ENCODE results near the gene ZNF609. TPM values are rescaled to one million over a fixed set of nuclear protein-coding genes. Genes with fewer than 3 reads are reported as not detected.

Gene ZNF609
- polyA plus RNA-seq, 1 donor from 2014 or later: 11.8 TPM

DNA sequence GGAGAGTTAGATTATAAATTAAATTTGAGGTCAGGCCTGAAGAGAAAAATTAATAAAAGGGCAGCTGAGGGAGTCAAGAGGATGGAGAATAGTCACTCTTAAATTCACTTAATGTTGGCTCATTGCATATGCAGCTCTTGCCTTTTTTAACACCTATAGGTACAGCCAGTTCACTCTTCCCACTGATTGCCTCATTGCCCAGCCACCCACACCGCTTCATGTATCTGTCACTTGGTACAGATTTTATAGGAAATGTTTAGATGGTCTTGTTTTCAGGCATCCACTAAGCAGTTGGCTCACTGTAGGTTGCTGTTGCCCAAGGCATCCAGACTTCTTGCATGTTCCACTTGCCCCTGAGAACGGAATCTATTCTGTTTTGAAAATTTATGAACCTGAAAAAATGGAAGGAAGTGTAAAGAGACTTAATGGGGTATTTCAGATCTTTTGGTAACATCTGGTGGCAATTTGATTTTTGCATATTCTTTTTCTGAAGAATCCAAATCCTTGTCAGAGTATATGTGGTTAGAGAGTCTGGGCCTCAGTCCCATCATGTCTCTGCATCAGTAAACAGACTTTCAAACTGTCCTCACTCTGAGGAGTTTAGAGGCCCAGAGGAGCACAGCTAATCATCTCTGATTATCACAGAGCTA lies 163.1 kb downstream of the ZNF609 start:
- no peaks in the 10 kb centered on the region for H3K36me3 ChIP-seq (ENCODE audit: insufficient read depth, low read length)

GRCh38 chr15:64624242-64624641 lies 163.9 kb downstream of the ZNF609 start:
- Histone ChIP-seq H3K36me3 (ENCODE audit: insufficient read depth, low read length) (peaks cover 4% of the 10 kb centered on the region), H2AFZ (ENCODE audit: low read depth, low read length) (no peak overlapping the region), H3F3A (ENCODE audit: insufficient read depth, low read length, poor library complexity, severe bottlenecking) (no peaks in the 10 kb centered on the region), H3K9me2 (ENCODE audit: insufficient read depth, low read length) (no peaks in the 10 kb centered on the region), H3K4me2 (ENCODE audit: low read length) (no peak overlapping the region), H4K20me1 (ENCODE audit: insufficient read depth) (no peaks in the 10 kb centered on the region), H3K27ac (ENCODE audit: low read length) (no peak overlapping the region), H3K27me3 (ENCODE audit: insufficient read depth, low read depth, low read length) (no peaks in the 10 kb centered on the region), H3K4me3 (ENCODE audit: low read length) (no peak overlapping the region), H3K79me2 (replicated peaks; ENCODE audit: insufficient read depth, low read length) (peaks cover 20% of the 10 kb centered on the region), H3K9ac (ENCODE audit: low read length) (no peak overlapping the region), H3K9me3 (ENCODE audit: low read length) (no peaks in the 10 kb centered on the region)
- TF ChIP-seq EZH2 (IDR thresholded peaks at IDR 0.05; ENCODE audit: borderline replicate concordance, insufficient read depth, low read length, poor library complexity, severe bottlenecking) (no peak), CTCF (IDR thresholded peaks at IDR 0.05; ENCODE audit: poor library complexity, severe bottlenecking) (no peak), MXI1 (conservative IDR thresholded peaks at IDR 0.05; ENCODE audit: poor library complexity, severe bottlenecking) (no peak)

More for the DNA sequence above, 163.1 kb downstream of the ZNF609 start:
- Histone ChIP-seq H3K27me3 (ENCODE audit: insufficient read depth, low read depth, low read length) (no peaks in the 10 kb centered on the region), H4K20me1 (ENCODE audit: insufficient read depth) (no peaks in the 10 kb centered on the region), H3K9ac (ENCODE audit: low read length) (no peak overlapping the region), H2AFZ (ENCODE audit: low read depth, low read length) (no peak overlapping the region), H3F3A (ENCODE audit: insufficient read depth, low read length, poor library complexity, severe bottlenecking) (no peaks in the 10 kb centered on the region), H3K9me2 (ENCODE audit: insufficient read depth, low read length) (no peaks in the 10 kb centered on the region), H3K4me2 (ENCODE audit: low read length) (no peak overlapping the region), H3K79me2 (replicated peaks; ENCODE audit: insufficient read depth, low read length) (peaks cover 17% of the 10 kb centered on the region), H3K9me3 (ENCODE audit: low read length) (no peaks in the 10 kb centered on the region), H3K27ac (ENCODE audit: low read length) (no peak overlapping the region), H3K4me3 (ENCODE audit: low read length) (no peak overlapping the region)
- TF ChIP-seq MXI1 (conservative IDR thresholded peaks at IDR 0.05; ENCODE audit: poor library complexity, severe bottlenecking) (no peak), TAF1 (IDR thresholded peaks at IDR 0.05; ENCODE audit: low read depth) (no peak), SMC3 (conservative IDR thresholded peaks at IDR 0.05; ENCODE audit: poor library complexity) (no peak), EZH2 (IDR thresholded peaks at IDR 0.05; ENCODE audit: borderline replicate concordance, insufficient read depth, low read length, poor library complexity, severe bottlenecking) (no peak), CTCF (IDR thresholded peaks at IDR 0.05; ENCODE audit: poor library complexity, severe bottlenecking) (no peak), RAD21 (conservative IDR thresholded peaks at IDR 0.05) (no peak), EP300 (conservative IDR thresholded peaks at IDR 0.05; ENCODE audit: poor library complexity, severe bottlenecking) (no peak), POLR2AphosphoS5 (IDR thresholded peaks at IDR 0.05) (no peak)
- TF ChIP-seq, protein P1, sequence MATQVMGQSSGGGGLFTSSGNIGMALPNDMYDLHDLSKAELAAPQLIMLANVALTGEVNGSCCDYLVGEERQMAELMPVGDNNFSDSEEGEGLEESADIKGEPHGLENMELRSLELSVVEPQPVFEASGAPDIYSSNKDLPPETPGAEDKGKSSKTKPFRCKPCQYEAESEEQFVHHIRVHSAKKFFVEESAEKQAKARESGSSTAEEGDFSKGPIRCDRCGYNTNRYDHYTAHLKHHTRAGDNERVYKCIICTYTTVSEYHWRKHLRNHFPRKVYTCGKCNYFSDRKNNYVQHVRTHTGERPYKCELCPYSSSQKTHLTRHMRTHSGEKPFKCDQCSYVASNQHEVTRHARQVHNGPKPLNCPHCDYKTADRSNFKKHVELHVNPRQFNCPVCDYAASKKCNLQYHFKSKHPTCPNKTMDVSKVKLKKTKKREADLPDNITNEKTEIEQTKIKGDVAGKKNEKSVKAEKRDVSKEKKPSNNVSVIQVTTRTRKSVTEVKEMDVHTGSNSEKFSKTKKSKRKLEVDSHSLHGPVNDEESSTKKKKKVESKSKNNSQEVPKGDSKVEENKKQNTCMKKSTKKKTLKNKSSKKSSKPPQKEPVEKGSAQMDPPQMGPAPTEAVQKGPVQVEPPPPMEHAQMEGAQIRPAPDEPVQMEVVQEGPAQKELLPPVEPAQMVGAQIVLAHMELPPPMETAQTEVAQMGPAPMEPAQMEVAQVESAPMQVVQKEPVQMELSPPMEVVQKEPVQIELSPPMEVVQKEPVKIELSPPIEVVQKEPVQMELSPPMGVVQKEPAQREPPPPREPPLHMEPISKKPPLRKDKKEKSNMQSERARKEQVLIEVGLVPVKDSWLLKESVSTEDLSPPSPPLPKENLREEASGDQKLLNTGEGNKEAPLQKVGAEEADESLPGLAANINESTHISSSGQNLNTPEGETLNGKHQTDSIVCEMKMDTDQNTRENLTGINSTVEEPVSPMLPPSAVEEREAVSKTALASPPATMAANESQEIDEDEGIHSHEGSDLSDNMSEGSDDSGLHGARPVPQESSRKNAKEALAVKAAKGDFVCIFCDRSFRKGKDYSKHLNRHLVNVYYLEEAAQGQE (IDR thresholded peaks at IDR 0.05; ENCODE audit: borderline replicate concordance): no peak

All from neural cell (in vitro differentiated cells).